Esophagus squamous epithelium (tissue), 4 donors: ENCODE data around the gene SINHCAF.

ENCODE experiments used
- POLR2A ChIP-seq, 4 donors: fragments of 450-650 bp; IDR thresholded peaks; one replicate each; pipeline ENCODE4 v1.6.1; 2017; ENCODE audit warnings: antibody characterized with exemption in 4 of 4, mild to moderate bottlenecking in 4 of 4, moderate library complexity in 3 of 4
- TF ChIP-seq, protein P1 (sequence below), 6 experiments: fragments of 450-650 bp in 4 of 6; fragments of 200-600 bp in 2 of 6; sonication (generic) in 2 of 6; IDR thresholded peaks; one replicate each; pipeline ENCODE4 v1.5.1; 2016 to 2019; ENCODE audit warnings: antibody characterized with exemption in 6 of 6, mild to moderate bottlenecking in 4 of 6, moderate library complexity in 4 of 6

DNA sequence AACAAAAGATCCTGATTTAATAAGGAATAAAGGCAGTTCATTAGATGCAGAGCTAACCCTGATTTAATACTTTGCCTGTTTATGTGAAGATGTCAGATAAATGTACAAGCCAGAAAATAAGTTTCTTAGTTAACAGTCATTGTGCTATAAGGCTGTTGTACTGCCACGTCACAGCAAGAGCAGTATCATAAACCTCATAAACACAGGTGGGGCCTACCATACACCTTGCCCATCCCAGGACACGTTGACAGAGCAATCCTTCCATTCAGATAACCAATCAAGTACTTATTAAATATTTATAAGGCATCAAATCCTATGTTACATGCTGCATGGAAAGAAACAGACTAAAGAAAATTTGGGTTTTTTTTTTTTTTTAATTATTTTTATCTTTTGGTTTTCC lies 36.5 kb downstream of the SINHCAF start:
- no peak for TF ChIP-seq POLR2A (IDR thresholded peaks at IDR 0.05)
- TF ChIP-seq, protein P1, sequence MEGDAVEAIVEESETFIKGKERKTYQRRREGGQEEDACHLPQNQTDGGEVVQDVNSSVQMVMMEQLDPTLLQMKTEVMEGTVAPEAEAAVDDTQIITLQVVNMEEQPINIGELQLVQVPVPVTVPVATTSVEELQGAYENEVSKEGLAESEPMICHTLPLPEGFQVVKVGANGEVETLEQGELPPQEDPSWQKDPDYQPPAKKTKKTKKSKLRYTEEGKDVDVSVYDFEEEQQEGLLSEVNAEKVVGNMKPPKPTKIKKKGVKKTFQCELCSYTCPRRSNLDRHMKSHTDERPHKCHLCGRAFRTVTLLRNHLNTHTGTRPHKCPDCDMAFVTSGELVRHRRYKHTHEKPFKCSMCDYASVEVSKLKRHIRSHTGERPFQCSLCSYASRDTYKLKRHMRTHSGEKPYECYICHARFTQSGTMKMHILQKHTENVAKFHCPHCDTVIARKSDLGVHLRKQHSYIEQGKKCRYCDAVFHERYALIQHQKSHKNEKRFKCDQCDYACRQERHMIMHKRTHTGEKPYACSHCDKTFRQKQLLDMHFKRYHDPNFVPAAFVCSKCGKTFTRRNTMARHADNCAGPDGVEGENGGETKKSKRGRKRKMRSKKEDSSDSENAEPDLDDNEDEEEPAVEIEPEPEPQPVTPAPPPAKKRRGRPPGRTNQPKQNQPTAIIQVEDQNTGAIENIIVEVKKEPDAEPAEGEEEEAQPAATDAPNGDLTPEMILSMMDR (IDR thresholded peaks at IDR 0.05) = no peak
